D721Med (cell line): ENCODE measurements around the gene RGS6.

ENCODE experiments used
- DNase-seq: peaks from one replicate; pipeline ENCODE4 v3.0.0; 2011; ENCODE audit warnings: low spot score; ENCODE audit not compliant: insufficient read length
- FAIRE-seq: peaks from 2 replicates; lab custom pipeline; 2011; peaks lifted over from hg19 to GRCh38; lab: Jason Lieb, UNC
- CTCF ChIP-seq: IDR thresholded peaks from 2 replicates; pipeline ENCODE4 v1.5.1; 2012; ENCODE audit warnings: mild to moderate bottlenecking, control low read depth; ENCODE audit not compliant: insufficient read depth; ENCODE audit errors: missing control alignments

Gene RGS6

GRCh38 chr14:72308967-72309485 lies 376.8 kb downstream of the RGS6 start:
- FAIRE-seq (no peak), DNase-seq (no peak)
- TF ChIP-seq CTCF: no peak

GRCh38 chr14:72311116-72311515 lies 378.9 kb downstream of the RGS6 start:
- FAIRE-seq (no peak), DNase-seq (no peak)
- TF ChIP-seq CTCF: no peak

GRCh38 chr14:72311516-72311915 lies 379.3 kb downstream of the RGS6 start:
- FAIRE-seq (no peak), DNase-seq (no peak)
- TF ChIP-seq CTCF: no peak

- no peak for DNase-seq
- FAIRE-seq: no peak
- no peak for TF ChIP-seq CTCF
These were observed 382.7 kb downstream of the RGS6 start for GRCh38 chr14:72314808-72315435.

GRCh38 chr14:72315714-72316113 lies 383.5 kb downstream of the RGS6 start:
- TF ChIP-seq CTCF: no peak
- DNase-seq: no peak
- no peak for FAIRE-seq

GRCh38 chr14:72318648-72319047 lies 386.4 kb downstream of the RGS6 start:
- FAIRE-seq (no peak), DNase-seq (no peak)
- TF ChIP-seq CTCF: no peak

- no peak for TF ChIP-seq CTCF
- DNase-seq (no peak), FAIRE-seq (no peak)
These were observed 399.8 kb downstream of the RGS6 start for GRCh38 chr14:72332046-72332445.
